Stimulated activated CD8-positive, alpha-beta memory T cell treated with anti-CD3 and anti-CD28 coated beads, Interleukin-7, amount 100 ng/mL, for 24 hours (primary cell): Measurements from ENCODE around the gene RASA2.

ENCODE experiments used
- DNase-seq: peaks from one replicate; pipeline ENCODE4 v3.0.0-alpha.2; 2020; ENCODE audit warnings: low read depth

RASA2 gene

DNA sequence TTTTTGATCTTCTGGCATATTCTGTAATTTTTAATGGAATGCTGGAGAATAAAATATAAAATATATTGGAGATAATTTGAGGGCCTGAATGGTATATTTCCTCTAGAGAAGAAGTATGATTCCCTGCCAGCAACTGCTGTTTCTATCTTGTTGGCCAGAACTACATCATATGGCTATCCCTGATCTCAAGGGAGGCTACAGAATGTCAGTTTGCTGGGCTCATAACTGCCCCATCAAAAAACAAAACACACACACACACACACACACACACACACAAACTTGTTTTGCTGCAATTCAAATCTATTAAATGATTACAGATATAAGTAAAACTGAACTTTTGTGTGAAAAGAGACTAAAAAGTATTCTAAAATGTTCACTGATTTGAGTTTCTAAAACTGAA is 51.0 kb downstream of the RASA2 start:
- no peak for DNase-seq

DNA sequence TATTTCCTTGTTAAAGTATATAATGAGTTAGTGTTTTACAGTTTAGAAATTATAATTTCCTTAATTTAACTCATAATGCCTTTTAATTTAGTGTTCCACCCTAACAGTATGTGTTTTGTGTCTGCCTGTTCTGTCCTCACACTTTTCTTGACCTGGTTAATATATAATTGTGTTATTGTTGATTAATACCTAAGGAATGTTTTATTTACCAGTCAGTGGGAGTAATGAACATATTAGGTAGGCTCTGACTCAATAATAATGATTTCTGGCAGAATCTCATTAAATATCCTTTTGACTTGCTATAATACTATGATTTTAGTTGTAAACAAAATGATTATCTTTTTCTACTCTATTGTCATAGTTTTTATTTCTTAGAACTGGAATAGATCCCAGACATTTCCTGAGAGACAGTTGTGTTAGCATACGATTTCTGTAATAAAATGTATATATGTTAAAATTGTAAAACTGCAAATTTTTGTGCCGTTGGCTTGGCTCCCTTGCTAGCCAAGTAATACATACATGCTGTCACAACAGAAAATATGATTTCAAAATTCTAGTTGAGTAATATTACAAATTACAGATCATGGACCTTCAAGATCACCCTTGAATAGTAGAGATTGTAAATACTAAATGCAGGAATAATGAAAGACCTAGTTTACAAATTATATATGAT is 51.9 kb downstream of the RASA2 start:
- DNase-seq = no peak

DNA sequence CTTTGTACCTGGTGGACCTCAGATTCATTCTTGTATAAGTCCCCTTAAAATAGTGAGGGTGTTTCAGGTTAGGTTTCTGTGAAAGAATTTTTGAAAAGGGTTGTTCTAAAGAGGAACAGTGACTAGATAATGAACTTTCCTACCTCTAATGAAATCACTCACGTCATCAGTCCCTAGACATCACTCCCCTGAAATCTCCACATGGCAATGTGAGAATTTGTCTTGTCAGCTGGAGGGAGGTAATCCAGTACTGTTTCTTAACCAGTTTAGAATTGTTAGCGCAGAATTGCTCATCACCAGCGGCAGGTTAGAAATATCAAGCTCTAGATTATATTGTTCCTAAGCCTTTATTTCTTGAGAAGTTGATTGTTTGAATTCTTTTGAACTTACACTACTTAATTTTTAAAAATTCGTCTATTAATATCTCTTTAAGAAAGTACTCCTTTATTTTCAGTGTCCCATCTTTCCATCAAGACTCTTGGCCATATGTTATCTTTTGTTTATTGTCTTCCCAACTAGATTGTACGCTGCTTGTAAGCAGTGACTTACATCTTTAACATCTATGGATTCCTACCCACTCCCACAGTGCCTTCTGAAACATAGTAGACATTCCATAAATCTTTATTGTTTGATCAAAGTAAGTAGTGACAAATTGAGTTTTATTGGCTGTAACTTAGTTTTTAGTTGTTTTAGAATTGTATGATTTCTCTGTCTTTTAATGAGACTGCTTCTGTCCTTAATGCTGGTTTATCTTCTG is 52.8 kb downstream of the RASA2 start:
- DNase-seq = no peak

DNA sequence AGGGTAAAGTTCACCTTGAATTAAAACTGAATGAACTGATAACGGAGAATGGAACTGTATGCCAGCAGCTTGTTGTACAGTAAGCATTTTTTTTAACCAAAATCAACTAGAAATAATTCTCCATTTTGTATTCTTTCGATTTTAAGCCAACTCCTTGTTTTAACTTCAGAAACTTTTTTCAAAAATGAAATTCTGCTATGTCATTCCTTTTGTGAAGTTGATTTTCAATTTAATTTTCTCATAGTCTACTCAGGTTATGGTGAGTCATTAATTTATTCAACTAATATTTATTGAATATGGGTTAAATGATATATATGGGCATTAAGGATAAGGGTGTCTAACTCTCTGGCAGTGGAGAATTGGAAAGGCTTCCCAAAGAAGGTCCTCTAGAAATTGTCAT is 53.7 kb downstream of the RASA2 start:
- no peak for DNase-seq

DNA sequence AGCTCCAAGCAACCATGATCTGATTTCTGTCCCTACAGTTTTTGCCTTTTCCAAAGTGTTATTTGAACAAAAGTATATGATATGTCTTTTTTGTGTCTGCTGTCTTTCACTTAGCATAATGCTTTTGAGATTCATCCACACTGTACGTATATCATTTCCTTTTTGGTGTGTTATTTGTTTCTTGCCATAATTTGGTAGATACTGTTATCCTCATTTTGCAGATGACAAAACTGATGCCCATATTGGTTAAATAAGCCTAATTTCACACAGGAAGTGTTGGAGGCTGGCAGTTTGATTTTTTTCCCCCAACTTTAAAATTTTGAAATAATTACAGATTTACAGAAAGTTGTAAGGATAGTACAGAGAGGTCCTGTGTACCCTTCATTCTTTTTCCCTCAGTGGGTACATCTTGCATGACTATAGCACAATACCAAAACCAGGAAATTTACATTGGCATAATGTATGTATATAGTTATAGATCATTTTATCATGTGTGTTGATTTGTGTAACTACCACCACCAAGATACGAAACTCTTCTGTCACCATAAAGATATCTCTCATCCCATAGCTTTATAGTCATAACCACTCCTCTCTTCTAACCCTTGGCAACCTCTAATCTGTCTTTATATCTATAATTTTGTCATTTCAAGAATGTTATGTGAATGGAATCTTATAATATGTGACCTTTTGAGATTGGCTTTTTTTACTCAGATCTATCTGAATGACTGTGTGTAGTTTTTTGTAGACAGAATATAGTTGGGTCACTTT is 55.6 kb downstream of the RASA2 start:
- DNase-seq = no peak

DNA sequence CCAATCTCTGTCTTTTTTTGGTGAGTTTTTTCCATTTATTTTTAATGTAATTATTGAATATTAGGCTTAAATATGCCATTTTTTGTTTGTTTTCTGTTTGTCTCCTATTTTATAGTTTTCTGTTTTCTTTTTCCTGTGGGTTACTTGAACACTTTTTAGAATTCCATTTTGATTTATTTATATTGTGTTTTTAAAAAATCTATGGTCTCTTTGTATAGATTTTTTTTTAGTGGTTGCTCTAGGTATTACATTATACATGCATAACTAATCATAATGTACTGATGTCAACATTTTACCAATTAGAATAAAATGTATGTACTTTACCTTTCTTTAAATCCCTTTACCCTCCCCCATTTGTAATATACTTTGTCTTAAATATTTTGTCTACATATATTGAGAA is 56.2 kb downstream of the RASA2 start:
- no peak for DNase-seq

DNA sequence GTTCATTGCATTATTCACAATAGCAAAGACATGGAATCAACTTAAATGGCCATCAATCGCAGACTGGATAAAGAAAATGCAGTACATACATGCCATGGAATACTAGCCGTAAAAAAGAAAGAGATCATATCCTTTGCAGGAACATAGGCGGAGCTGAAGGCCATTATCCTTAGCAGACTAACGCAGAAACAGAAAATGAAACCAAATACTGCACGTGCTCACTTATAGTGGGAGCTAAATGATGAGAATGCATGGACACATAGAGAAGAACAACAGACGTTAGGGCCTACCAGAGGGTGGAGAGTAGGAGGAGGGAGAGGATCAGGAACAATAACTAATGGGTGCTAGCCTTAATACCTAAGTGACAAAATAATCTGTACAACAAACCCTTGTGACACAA is 57.9 kb downstream of the RASA2 start:
- DNase-seq = no peak

DNA sequence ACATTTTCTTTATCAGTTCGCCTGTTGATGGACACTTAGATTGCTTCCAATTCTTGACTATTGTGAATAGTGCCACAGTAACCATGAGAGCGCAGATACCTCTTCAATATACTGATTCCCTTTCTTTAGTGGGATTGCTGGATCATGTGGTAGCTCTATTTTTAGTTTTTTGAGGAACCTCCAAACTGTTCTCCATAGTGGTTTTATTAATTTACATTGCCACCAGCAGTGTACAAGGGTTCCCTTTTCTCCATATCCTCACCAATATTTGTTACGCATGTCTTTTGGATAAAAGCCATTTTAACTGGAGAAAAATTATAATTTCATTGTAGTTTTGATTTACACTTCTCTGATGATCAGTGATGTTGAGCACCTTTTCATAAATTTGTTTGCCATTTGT is 59.3 kb downstream of the RASA2 start:
- no peak for DNase-seq

DNA sequence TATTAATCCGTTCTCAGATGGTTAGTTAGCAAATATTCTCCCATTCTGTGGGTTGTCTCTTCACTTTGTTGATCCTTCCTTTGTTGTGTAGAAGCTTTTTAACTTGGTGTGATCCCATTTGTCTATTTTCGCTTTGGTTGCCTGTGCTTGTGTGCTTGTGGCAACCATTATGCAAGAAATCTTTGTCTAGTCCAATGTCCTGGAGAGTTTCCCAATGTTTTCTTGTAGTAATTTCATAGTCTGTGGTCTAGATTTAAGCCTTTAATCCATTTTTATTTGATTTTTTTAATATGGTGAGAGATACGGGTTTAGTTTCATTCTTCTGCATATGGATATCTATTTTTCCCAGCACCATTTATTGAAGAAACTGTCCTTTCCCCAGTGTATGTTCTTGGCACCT is 59.8 kb downstream of the RASA2 start:
- DNase-seq = no peak

DNA sequence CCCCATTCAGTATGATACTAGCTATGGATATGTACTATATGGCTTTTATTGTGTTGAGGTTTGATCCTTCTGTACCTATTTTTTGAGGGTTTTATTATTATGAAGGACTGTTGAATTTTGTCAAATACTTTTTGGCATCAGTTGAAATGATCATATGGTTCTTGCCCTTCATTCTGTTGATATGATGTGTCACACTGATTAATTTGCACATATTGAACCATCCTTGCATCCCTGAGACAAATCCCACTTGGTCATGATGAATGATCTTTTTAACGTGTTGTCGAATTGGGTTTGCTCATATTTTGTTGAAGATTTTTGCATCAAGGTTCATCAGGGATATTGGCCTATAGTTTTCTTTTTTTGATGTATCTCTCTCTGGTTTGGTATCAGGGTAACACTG is 61.0 kb downstream of the RASA2 start:
- DNase-seq = no peak

DNA sequence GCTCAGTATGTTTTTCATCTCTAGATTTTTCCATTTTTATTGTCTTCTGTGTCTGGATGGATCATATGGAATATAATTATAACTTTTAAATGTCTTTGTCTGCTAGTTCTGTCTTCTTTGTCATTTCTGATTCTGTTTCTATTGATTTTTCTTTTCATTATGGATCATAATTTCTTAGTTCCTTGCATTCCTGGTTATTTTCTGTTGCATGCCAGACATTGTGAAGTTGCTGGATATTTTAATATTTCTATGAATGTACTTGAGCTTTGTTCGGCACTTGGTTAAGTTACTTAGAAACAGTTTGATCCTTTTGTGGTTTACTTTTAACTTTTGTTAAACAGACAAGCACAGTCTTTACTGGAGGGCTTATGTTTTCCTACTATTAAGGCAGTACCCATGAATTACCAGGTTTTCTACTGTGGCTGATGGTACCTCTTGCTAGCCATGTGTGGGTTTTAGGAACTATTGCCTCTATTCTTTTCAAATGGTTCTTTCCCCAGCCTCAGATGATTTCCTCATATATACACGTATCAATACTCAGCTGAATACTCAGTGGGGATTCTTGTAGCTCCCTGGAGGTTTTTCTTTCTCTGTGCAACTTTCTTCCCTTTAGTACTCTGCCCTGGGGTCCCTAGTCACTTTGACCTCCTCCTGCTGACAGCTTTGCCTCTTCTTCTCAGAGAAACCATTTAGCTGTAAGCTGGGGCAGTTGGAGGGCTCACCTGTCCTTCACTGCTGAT is 64.3 kb downstream of the RASA2 start:
- no peak for DNase-seq

DNA sequence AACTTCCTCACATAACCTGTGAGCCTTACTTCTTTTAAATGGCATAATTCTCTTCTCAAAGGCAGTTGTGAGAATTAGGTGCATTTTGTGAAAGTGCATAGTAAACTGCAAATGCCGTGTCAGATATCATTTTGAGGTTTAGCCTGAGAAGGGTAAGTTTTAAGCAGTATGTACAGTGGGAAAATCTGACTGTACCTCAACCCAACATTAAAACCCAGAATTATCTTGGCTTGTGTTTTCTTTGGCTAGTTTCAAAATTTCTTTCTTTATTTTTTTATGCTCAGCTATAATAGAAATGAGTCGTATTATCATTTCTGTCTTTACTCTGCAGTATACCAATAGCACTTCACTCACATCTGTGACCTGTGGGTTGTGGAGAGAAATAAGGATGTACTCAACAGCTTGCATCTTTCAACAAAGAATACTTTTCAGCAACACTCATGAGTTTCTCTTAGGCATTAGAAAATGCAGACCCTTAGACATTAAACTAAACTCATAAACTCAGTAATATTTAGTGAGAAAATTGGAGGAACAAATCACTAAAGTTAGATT is 65.7 kb downstream of the RASA2 start:
- DNase-seq = no peak

DNA sequence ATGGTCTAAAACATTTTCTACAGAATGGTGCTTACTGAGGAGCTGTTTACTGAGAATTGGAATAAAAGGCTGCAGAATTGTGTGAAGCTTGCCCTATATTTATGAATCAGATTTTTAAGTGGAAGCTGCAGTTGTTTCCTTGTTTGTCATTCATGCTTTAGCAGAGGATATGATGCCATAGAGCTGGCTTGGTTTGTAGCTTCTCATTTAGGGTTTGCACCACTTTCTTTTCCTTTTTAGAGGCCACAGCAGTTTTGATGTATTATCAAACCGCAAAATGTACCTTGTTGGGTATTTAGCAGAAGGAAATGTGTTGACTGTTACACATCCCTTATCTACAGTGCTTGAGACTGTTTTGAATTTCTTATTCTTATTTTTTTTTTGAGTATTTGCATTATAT is 66.2 kb downstream of the RASA2 start:
- no peak for DNase-seq

DNA sequence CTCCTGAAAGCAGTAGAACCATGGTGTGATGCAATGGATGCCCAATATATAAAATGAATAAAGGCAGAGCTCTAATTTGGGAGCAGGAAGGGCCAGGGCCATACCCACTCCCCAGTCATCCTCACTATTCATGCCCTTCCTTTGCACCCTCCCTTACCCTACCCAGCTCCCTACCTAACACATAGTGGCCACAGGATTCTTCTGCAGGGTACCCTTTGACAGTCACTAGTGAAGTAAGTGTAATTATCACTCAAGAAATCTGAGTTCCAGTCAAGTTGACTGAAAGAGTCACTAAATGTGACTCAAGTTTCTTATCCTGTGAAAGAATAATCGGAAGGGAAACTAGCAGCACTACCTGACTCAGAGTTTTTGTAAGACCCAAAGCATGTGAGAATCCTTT is 69.2 kb downstream of the RASA2 start:
- DNase-seq = no peak

DNA sequence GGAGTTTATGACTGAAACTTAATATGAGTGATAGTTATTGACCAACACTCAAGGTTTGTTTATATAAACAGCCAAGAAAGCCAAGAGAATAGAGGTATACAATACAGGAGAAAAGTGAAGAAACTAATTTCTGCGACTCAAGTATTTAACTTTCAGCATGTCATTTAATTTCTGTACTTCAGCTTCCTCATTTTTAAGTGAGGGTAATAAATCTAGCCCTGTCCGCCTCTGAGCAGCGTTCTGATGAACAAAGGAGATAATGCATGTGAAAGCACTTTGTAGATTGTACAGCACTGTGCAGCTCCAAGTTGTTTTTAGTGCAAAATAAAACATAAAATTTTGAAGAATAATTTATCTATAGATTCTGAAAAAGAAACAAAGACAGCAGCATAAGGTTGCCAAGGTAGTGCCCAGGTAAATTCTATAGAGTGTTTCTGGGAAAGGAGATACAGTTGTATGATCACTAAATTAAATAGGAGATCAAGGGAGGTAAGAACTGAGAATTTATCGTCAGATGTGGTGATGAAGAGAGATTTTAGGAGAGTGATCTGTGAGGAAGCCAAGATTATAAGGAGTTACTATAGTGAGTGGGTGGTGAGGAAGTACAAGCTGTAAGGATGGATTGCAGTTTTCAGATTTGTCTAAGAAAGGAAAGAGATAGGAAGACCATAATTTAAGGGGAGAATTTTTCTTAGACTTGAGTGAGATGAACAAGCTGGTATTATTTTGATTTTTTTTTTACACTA is 71.3 kb downstream of the RASA2 start:
- no peak for DNase-seq

DNA sequence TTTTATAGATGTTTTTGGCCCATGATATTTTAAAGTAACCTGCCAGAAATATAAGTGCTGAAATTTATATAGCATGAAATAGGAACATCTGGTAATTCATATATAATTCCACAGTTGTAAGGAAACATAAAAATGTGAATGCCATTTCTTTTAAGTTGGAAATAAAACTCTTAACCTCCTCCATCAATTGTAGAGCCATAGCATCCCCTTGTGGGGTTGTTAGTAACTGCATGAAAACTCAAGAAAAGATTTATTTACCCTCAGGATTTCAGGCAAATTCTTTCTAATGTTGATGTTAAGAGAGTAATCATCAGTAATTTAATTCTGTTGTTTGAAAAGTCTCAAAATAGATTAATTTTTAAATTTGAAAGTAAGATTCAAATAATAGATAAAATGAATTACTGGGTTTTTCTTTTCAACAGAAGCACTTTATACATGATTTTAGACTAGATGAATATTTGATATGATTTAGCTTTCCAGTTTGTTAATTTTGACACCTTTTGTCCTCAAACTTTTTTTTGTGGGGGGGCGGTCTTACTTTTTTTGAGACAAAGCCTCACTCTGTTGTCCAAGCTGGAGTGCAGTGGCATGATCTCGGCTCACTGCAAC is 74.7 kb downstream of the RASA2 start:
- no peak for DNase-seq

DNA sequence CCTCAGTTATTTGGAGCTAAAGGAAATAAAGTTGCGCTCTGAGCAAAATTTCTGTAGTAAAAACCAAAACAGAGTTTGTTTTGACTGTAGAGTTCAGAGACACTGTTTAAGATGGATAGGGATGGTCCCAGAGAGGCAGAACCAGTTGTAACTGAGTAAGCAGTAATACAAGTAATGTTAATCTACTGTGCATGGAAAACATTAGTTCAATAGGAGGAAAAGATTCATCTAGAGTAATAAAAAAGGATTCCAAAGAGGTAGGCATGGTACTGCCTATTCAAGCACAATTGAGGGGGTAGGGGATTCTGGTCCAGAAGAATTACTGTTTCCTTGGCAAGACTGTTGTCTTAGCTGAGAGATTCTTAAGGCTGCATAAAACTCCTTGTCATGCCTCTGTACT is 77.4 kb downstream of the RASA2 start:
- no peak for DNase-seq

DNA sequence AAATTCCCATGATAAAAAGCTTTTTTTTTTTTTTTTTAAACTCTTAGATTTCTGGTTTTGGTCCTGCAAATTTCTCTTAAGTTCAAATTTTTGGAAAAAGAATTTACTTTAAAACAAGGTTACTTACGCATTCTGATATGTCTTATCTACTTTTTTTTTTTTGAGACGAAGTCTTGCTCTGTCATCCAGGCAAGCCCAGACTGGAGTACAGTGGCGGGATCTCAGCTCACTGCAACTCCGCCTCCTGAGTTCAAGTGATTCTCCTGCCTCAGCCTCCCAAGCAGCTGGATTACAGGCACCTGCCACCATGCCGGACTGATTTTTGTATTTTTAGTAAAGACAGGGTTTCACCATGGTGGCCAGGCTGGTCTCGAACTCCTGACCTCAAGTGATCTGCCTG is 83.2 kb downstream of the RASA2 start:
- no peak for DNase-seq

DNA sequence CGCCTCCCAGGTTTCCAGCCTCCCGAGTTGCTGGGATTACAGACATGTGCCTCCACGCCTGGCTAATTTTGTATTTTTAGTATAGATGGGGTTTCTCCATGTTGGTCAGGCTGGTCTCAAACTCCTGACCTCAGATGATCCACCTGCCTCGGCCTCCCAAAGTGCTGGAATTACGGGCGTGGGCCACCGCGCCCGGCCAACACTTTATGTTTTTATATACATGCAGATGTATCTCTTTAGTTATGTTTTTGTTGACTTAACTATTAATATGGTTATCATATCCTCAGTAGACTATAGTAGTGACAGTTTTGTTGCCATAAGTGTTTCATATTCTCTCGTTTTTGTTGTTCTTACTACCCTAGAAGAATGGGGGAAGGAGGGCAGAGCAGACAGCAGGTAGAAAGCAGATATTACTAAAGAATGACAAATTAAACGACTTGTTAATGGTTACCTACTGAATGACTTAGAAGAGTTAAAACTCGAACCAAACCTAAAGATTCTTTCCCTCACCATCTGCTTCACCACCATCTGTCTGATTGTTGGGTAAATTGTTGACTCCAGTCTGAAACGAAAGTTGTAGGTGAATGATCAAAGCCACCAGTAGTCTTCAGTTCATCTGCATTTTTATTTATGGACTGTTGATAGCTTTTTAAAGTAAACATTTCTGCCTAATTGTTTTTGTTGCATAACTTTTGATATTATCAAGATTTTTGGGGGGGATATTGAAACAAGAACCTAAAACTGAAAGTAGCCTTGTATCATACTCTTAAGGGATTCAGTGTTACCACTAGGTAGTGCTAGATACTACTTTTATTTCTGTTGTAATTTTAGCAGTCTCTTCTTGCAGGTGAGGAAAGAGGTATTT is 89.3 kb downstream of the RASA2 start:
- no peak for DNase-seq

DNA sequence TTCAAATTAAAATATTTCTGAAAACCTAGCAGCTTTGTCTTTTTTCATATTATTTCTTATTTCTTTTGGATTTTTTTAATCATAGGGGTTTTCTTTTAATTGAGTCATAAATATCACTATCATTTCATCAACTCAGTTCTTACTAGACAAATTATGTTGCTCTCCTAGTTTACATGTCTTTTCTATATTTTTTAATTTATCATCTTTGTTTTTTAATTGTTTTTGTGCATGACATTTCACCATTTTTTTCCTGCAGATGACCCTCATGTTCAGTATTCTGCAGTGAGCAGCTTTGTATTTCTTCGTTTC is 89.9 kb downstream of the RASA2 start:
- no peak for DNase-seq
